ENCODE data around the gene AOAH.

DNA sequence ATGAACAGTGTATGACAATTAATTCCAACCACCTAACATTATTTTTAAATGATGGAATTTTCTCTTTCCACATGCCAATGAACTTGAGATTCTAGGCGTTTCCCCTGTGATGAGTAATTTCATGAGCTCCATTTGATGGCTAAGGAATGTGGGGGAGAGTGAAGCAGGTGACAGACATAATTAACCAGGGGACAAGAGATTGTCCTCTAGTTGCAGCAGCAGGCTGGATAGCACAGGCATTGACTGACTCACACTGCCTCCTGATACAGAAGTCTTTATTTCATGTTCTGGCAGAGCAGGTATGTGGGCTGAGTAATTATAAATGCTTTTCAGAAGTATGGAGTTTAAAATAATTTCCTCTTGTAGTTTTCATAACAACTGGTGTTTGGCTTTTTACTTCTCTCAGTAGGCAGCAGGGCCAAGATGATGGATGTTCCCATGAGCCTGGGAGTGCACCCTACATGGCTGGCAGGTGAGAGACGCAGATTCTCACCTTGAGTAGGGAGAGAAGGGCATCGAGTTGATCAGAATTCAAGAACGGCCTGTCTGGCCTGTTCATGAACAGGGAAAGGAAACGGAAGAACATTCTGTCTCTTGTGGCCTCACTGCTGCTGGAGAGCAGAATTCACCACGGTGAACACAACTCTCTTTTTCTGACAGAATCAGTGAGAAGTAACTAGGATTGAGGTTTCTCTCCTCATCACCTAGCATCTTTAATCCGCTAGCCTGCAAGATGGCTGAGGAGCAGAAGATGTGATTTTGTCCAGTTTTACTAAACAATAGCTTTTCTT is 118.8 kb downstream of the AOAH start:
- TF ChIP-seq MAFK (IDR thresholded peaks at IDR 0.05; ENCODE audit: low read depth, low read length) (no peak), POLR2A (IDR thresholded peaks at IDR 0.05; ENCODE audit: low read depth, low read length) (no peak), RAD21 (IDR thresholded peaks at IDR 0.05; ENCODE audit: low read length) (no peak), MXI1 (IDR thresholded peaks at IDR 0.05; ENCODE audit: borderline replicate concordance, low read depth, low read length) (no peak), RFX5 (IDR thresholded peaks at IDR 0.05; ENCODE audit: low read depth, low read length) (no peak), BHLHE40 (IDR thresholded peaks at IDR 0.05; ENCODE audit: low read depth, low read length) (no peak), CEBPB (IDR thresholded peaks at IDR 0.05; ENCODE audit: low read depth, low read length) (no peak), RCOR1 (IDR thresholded peaks at IDR 0.05; ENCODE audit: insufficient replicate concordance, low read length) (no peak)
- TF ChIP-seq, protein P1, sequence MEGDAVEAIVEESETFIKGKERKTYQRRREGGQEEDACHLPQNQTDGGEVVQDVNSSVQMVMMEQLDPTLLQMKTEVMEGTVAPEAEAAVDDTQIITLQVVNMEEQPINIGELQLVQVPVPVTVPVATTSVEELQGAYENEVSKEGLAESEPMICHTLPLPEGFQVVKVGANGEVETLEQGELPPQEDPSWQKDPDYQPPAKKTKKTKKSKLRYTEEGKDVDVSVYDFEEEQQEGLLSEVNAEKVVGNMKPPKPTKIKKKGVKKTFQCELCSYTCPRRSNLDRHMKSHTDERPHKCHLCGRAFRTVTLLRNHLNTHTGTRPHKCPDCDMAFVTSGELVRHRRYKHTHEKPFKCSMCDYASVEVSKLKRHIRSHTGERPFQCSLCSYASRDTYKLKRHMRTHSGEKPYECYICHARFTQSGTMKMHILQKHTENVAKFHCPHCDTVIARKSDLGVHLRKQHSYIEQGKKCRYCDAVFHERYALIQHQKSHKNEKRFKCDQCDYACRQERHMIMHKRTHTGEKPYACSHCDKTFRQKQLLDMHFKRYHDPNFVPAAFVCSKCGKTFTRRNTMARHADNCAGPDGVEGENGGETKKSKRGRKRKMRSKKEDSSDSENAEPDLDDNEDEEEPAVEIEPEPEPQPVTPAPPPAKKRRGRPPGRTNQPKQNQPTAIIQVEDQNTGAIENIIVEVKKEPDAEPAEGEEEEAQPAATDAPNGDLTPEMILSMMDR (conservative IDR thresholded peaks at IDR 0.05; ENCODE audit: low read depth, low read length) = no peak
- TF ChIP-seq, protein P2, sequence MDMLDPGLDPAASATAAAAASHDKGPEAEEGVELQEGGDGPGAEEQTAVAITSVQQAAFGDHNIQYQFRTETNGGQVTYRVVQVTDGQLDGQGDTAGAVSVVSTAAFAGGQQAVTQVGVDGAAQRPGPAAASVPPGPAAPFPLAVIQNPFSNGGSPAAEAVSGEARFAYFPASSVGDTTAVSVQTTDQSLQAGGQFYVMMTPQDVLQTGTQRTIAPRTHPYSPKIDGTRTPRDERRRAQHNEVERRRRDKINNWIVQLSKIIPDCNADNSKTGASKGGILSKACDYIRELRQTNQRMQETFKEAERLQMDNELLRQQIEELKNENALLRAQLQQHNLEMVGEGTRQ (IDR thresholded peaks at IDR 0.05; ENCODE audit: low read depth, low read length) = no peak
- TF ChIP-seq, protein P3, sequence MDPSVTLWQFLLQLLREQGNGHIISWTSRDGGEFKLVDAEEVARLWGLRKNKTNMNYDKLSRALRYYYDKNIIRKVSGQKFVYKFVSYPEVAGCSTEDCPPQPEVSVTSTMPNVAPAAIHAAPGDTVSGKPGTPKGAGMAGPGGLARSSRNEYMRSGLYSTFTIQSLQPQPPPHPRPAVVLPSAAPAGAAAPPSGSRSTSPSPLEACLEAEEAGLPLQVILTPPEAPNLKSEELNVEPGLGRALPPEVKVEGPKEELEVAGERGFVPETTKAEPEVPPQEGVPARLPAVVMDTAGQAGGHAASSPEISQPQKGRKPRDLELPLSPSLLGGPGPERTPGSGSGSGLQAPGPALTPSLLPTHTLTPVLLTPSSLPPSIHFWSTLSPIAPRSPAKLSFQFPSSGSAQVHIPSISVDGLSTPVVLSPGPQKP (IDR thresholded peaks at IDR 0.05; ENCODE audit: borderline replicate concordance, low read depth, low read length) = no peak

All from IMR-90 (cell line).